ENCODE results near the gene TYMS.

Gene TYMS

DNA sequence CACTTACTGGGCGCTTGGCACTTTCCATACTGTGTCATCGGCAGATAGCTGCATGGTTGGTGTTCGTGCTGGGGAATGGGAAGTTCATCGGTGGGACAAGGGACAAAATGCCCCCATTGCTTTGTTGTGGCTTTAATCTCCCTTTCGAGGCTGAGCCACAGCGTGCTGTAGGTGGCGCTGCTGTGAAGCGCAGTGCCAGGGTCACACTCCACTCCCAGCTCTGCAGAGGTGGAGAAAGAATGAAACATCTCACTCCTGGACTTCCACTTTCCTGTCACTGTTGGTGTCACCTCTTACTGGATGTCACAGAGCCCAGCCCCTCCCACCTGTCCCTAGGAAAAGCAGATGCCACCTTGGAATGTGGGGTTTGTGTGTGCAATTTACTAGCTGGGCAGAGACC, 8.7 kb downstream of the TYMS start:
- no peak overlapping the region for H3K4me3 ChIP-seq (ENCODE audit: control insufficient read depth, low read depth, low read length)
- DNase-seq (ENCODE audit: low read depth) = no peak
- TF ChIP-seq, protein P1, sequence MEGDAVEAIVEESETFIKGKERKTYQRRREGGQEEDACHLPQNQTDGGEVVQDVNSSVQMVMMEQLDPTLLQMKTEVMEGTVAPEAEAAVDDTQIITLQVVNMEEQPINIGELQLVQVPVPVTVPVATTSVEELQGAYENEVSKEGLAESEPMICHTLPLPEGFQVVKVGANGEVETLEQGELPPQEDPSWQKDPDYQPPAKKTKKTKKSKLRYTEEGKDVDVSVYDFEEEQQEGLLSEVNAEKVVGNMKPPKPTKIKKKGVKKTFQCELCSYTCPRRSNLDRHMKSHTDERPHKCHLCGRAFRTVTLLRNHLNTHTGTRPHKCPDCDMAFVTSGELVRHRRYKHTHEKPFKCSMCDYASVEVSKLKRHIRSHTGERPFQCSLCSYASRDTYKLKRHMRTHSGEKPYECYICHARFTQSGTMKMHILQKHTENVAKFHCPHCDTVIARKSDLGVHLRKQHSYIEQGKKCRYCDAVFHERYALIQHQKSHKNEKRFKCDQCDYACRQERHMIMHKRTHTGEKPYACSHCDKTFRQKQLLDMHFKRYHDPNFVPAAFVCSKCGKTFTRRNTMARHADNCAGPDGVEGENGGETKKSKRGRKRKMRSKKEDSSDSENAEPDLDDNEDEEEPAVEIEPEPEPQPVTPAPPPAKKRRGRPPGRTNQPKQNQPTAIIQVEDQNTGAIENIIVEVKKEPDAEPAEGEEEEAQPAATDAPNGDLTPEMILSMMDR (conservative IDR thresholded peaks at IDR 0.05; ENCODE audit: control insufficient read depth, insufficient read depth, low read depth, low read length) = peak; percentile 20

DNA sequence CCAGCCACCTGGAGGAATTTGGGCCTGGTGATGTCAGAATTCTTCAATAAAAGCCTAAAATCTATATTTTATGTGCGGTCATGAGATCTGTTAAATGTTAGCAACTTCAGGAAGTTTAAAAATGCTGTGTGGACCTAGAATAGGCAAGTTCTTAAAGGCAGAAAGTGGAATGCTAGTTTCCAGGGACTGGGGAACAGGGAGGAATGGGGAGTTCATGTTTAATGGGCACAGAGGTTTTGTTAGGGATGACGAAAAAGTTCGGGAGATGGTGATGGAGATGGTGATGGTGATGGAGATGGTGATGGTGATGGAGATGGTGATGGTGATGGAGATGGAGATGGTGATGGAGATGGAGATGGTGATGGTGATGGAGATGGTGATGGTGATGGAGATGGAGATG, 9.2 kb downstream of the TYMS start:
- H3K4me3 ChIP-seq (ENCODE audit: control insufficient read depth, low read depth, low read length) = no peak overlapping the region
- TF ChIP-seq, protein P1 (conservative IDR thresholded peaks at IDR 0.05; ENCODE audit: control insufficient read depth, insufficient read depth, low read depth, low read length) = no peak
- DNase-seq (ENCODE audit: low read depth) = no peak

DNA sequence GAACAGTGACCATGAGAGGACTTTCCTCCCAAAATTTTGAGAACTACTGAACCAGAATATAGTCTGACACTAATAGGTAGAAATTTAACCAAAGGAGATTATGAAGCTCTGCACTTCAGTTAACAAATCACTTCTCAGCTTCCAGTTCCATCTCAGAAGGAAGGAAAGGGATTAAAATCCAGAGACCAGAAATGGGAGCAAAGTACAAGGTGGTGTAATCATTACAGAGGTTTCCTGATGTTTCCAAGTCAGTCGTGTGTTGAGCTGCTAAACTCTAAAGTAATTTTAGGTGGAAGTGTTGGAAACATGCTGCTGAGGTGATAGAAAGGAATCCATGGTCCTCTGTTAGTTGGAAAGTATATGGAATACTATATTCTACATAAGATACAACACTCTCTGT, 10.8 kb downstream of the TYMS start:
- TF ChIP-seq, protein P1 (conservative IDR thresholded peaks at IDR 0.05; ENCODE audit: control insufficient read depth, insufficient read depth, low read depth, low read length) = no peak
- no peak overlapping the region for H3K4me3 ChIP-seq (ENCODE audit: control insufficient read depth, low read depth, low read length)
- DNase-seq (ENCODE audit: low read depth) = no peak

DNA sequence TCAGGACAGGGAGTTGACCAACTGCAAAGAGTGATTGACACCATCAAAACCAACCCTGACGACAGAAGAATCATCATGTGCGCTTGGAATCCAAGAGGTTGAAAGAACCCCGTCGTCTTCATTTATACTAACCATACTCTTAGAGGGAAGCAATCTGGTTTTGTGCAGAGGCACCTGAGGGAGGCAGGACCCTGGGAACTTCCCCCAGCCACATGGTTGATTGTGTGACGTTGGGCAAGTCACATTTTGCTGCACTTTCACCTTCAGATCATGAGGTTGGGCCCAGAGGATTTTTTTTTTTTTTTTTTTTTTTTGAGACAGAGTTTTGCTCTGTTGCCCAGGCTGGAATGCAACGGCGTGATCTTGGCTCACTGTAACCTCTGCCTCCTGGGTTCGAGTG, 11.6 kb downstream of the TYMS start:
- TF ChIP-seq, protein P1 (conservative IDR thresholded peaks at IDR 0.05; ENCODE audit: control insufficient read depth, insufficient read depth, low read depth, low read length) = no peak
- no peak overlapping the region for H3K4me3 ChIP-seq (ENCODE audit: control insufficient read depth, low read depth, low read length)
- no peak for DNase-seq (ENCODE audit: low read depth)

DNA sequence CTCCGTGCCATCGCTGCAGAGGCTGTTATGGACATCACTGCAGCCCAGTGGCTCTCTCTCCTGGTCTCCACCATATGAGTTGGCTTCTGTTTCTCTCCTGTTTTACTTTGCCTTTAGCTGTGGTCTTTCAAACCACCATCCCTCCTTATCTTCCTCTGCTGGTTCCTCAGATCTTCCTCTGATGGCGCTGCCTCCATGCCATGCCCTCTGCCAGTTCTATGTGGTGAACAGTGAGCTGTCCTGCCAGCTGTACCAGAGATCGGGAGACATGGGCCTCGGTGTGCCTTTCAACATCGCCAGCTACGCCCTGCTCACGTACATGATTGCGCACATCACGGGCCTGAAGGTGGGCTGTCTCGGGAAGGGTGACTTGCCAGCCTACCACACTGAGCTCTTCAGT, 13.1 kb downstream of the TYMS start:
- TF ChIP-seq, protein P1 (conservative IDR thresholded peaks at IDR 0.05; ENCODE audit: control insufficient read depth, insufficient read depth, low read depth, low read length) = no peak
- no peak for DNase-seq (ENCODE audit: low read depth)
- no peak overlapping the region for H3K4me3 ChIP-seq (ENCODE audit: control insufficient read depth, low read depth, low read length)

DNA sequence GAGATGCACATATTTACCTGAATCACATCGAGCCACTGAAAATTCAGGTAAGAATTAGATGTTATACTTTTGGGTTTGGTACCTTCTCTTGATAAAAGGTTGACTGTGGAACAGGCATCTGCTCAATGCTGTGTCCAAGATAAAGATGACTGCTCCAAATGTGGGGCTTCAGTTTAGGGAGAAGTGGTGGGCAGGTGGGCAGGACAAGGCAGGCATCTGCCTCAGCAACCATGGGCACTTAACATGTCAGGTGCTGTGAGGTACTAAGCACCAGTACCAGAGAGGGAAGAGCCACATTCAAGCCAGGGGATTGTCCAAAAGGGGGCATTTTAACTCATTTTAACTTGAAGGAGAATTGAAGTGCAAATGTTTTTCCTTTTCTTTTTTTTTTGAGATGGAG, 14.0 kb downstream of the TYMS start:
- H3K4me3 ChIP-seq (ENCODE audit: control insufficient read depth, low read depth, low read length) = no peak overlapping the region
- DNase-seq (ENCODE audit: low read depth) = no peak
- TF ChIP-seq, protein P1 (conservative IDR thresholded peaks at IDR 0.05; ENCODE audit: control insufficient read depth, insufficient read depth, low read depth, low read length) = no peak

DNA sequence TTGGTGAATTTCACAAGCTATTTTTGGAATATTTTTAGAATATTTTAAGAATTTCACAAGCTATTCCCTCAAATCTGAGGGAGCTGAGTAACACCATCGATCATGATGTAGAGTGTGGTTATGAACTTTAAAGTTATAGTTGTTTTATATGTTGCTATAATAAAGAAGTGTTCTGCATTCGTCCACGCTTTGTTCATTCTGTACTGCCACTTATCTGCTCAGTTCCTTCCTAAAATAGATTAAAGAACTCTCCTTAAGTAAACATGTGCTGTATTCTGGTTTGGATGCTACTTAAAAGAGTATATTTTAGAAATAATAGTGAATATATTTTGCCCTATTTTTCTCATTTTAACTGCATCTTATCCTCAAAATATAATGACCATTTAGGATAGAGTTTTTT, 15.9 kb downstream of the TYMS start:
- TF ChIP-seq, protein P1 (conservative IDR thresholded peaks at IDR 0.05; ENCODE audit: control insufficient read depth, insufficient read depth, low read depth, low read length) = no peak
- H3K4me3 ChIP-seq (ENCODE audit: control insufficient read depth, low read depth, low read length) = no peak overlapping the region
- DNase-seq (ENCODE audit: low read depth) = no peak
